Measurements from ENCODE around the gene SUMO3. TPM values are rescaled to one million over a fixed set of nuclear protein-coding genes. Genes with fewer than 3 reads are reported as not detected.

The SUMO3 gene
- total RNA-seq, 1 donor from 2014 or later, result 66.0 TPM

DNA sequence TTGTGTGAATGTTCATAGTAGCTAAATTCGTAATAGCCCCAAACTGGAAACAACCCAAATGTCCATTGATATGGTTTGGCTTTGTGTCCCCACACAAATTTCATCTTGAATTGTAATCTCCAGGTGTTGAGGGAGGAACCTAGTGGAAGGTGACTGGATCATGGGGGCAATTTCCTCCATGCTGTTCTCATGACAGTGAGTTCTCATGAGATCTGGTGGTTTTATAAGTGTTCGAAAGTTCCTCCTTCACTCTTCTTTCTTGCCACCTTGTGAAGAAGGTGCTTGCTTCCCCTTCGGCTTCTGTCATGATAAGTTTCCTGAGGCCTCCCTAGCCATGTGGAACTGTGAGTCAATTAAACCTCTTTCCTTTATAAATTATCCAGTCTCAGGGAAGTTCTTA, 27.5 kb downstream of the SUMO3 start:
- DNase-seq (no peak), ATAC-seq (ENCODE audit: low read depth) (peak; percentile 59)
- CTCF ChIA-PET, result interaction anchor here (0.7 to 0.8 kb wide), 3 partner anchors 9 to 279 kb away, joined by 3 to 4 read pairs (median 3); partner anchors contain the start of gene UBE2G2
- peaks cover 42% of the 10 kb centered on the region for H3K4me1 Mint-ChIP-seq
- peak overlapping the region; percentile 41 for H3K4me3 Mint-ChIP-seq
- H3K27ac Mint-ChIP-seq, result peak overlapping the region; percentile 77
- TF ChIP-seq CTCF (IDR thresholded peaks at IDR 0.05), result no peak
- H3K36me3 Mint-ChIP-seq (ENCODE audit: low read depth), result peaks cover 46% of the 10 kb centered on the region
- H3K27me3 Mint-ChIP-seq, result no peaks in the 10 kb centered on the region
- POLR2A ChIA-PET, result interaction anchor here (1.0 kb wide), 1 partner anchor 83 kb away, joined by 4 read pairs; the partner anchor contains the start of gene PTTG1IP
- no peaks in the 10 kb centered on the region for H3K9me3 Mint-ChIP-seq
- intact Hi-C loops (cut with micrococcal nuclease), result loop anchor here (5.0 to 10.0 kb wide), 2 partner anchors 453 to 766 kb away; partner anchors contain the start of gene CFAP410

GRCh38 chr21:44789880-44790279, 28.0 kb downstream of the SUMO3 start:
- H3K36me3 Mint-ChIP-seq (ENCODE audit: low read depth), result peaks cover 51% of the 10 kb centered on the region
- H3K4me1 Mint-ChIP-seq, result peaks cover 46% of the 10 kb centered on the region
- no peaks in the 10 kb centered on the region for H3K9me3 Mint-ChIP-seq
- CTCF ChIA-PET, result interaction anchor here (0.7 to 1.3 kb wide), 4 partner anchors 10 to 279 kb away, joined by 3 to 5 read pairs (median 4); partner anchors contain the start of gene UBE2G2
- no peaks in the 10 kb centered on the region for H3K27me3 Mint-ChIP-seq
- ATAC-seq (ENCODE audit: low read depth), result peak; percentile 64
- POLR2A ChIA-PET, result interaction anchor here (1.0 kb wide), 1 partner anchor 84 kb away, joined by 4 read pairs; the partner anchor contains the start of gene PTTG1IP
- H3K27ac Mint-ChIP-seq, result peak overlapping the region; percentile 77
- TF ChIP-seq CTCF (IDR thresholded peaks at IDR 0.05), result no peak
- intact Hi-C loops (cut with micrococcal nuclease), result loop anchor here (5.0 to 10.0 kb wide), 2 partner anchors 453 to 765 kb away; partner anchors contain the start of gene CFAP410
- no peak for DNase-seq
- H3K4me3 Mint-ChIP-seq, result peak overlapping the region; percentile 41

DNA sequence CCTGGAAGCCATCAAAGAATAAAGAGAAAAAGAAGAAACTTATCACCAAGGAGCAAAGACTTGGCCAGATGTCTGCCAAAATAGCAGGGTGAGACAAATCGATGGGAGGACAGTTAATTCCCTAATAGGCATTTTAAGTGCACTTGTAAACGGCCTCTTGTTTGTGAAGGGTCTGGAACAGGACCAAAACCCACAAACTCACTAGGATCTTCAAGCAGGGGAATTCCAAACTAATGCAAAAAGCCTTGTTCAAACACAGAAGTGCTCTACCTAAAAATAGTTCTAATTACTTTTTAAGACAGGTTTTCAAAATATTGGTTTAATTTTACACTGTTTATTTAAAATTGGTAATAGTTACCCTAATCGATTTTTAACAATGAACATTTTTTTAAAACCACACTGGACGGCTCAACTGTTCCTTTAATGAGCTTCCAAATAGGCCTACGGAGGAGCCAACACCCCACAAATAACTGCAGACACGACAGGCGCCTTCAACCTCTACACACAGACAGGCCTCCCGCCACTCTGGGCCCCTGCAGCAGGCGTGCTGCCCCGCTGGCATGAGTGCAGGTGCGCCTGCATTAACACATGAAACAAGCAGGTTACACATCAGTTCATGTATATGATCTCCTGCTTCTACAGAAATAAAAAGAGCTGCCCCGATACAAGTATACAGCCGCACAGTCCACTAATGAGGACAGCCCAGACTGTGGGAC, 32.1 kb downstream of the SUMO3 start:
- Mint-ChIP-seq H3K36me3 (ENCODE audit: low read depth) (peaks cover 52% of the 10 kb centered on the region), H3K27me3 (no peaks in the 10 kb centered on the region), H3K27ac (no peak overlapping the region), H3K4me1 (peaks cover 30% of the 10 kb centered on the region), H3K9me3 (no peaks in the 10 kb centered on the region), H3K4me3 (no peak overlapping the region)
- DNase-seq, result no peak
- TF ChIP-seq CTCF (IDR thresholded peaks at IDR 0.05), result no peak
- ChIA-PET CTCF (no interaction called here), POLR2A (no interaction called here)
- ATAC-seq (ENCODE audit: low read depth), result no peak
- intact Hi-C loops (cut with micrococcal nuclease), result no loop called here

- CTCF ChIA-PET, result no interaction called here
- Mint-ChIP-seq H3K27me3 (no peaks in the 10 kb centered on the region), H3K4me1 (peaks cover 21% of the 10 kb centered on the region), H3K4me3 (no peak overlapping the region), H3K36me3 (ENCODE audit: low read depth) (peaks cover 51% of the 10 kb centered on the region), H3K27ac (no peak overlapping the region), H3K9me3 (no peaks in the 10 kb centered on the region)
- POLR2A ChIA-PET, result no interaction called here
- intact Hi-C loops (cut with micrococcal nuclease), result no loop called here
- no peak for TF ChIP-seq CTCF (IDR thresholded peaks at IDR 0.05)
- ATAC-seq (ENCODE audit: low read depth) (no peak), DNase-seq (no peak)
Observed at GRCh38 chr21:44784810-44785209, 33.1 kb downstream of the SUMO3 start.

DNA sequence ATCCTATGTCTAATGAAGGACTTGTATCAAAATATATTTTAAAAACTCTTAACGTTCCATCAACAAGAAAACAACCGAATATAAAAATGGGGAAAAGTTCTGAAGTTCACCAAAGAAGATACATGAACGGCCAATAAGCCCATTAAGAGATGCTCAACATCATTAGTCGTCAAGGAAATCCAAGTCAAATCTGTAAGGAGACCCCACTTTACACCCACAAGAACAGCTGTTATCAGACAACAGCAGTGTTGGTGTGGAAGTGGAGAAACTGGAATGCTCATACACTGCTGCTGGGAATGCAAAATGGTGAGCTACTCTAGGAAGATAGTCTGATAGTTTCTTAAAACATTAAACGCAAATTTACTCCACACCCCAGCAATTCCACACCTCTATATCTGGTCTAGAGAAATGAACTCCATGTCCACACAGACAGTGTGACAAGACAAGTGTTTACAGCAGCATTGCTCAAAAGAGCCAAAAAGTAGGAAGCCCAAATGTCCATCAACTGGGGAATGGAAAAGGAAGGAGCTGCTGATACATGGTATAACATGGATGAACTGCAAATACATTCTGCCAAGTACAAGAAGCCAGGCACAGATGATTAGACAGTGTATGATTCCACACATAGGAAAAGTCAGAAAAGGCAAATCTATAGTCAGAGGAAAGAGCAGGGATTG, 34.7 kb downstream of the SUMO3 start:
- intact Hi-C loops (cut with micrococcal nuclease), result no loop called here
- no peaks in the 10 kb centered on the region for H3K9me3 Mint-ChIP-seq
- no peak for TF ChIP-seq CTCF (IDR thresholded peaks at IDR 0.05)
- ChIA-PET POLR2A (no interaction called here), CTCF (interaction anchor here (3.2 kb wide), 1 partner anchor 10 kb away, joined by 11 read pairs; no protein-coding TSS in a partner anchor)
- peaks cover 15% of the 10 kb centered on the region for H3K4me1 Mint-ChIP-seq
- no peaks in the 10 kb centered on the region for H3K27me3 Mint-ChIP-seq
- no peak for ATAC-seq (ENCODE audit: low read depth)
- H3K4me3 Mint-ChIP-seq, result no peak overlapping the region
- H3K27ac Mint-ChIP-seq, result no peak overlapping the region
- peaks cover 61% of the 10 kb centered on the region for H3K36me3 Mint-ChIP-seq (ENCODE audit: low read depth)
- no peak for DNase-seq

Data from activated B cell treated with CpG ODN at 0.5 μM for 24 hours (primary cell).